NCI-H2107 (cell line): ENCODE results near the gene IL2RG.

ENCODE experiments used
- DNase-seq: peaks from one replicate; lab custom pipeline; 2025; lab: John Stamatoyannopoulos, UW

The IL2RG gene

GRCh38 chrX:71068044-71068918, 43.1 kb downstream of the IL2RG start, which contains the start of gene SNX12:
SNX12 (minus strand) TSS chrX:71068334; CDS start chrX:71068306, 28 bp downstream.
- DNase-seq: peak; percentile 88

GRCh38 chrX:71067712-71068043, 43.7 kb downstream of the IL2RG start:
- DNase-seq: no peak

- no peak for DNase-seq
Observed at GRCh38 chrX:71067089-71067488, 44.3 kb downstream of the IL2RG start.

GRCh38 chrX:71060127-71060526, 51.2 kb downstream of the IL2RG start:
- no peak for DNase-seq

GRCh38 chrX:71057848-71058530, 53.4 kb downstream of the IL2RG start:
- no peak for DNase-seq
